Middle frontal gyrus (tissue), 1 donor: Measurements from ENCODE around the gene ESPL1.
A peak's percentile ranks its signal among the peaks of the same experiment; 100 is the strongest.
"Not testable (repeated sequence)": the region's sequence is repeated elsewhere in the genome, so short reads cannot be mapped to it uniquely, and the experiment has no call there.

ENCODE experiments used
- DNase-seq: peaks from one replicate; pipeline ENCODE4 v3.0.0-alpha.2; 2015; ENCODE audit warnings: low spot score; ENCODE audit errors: extremely low spot score

Gene ESPL1

GRCh38 chr12:53297106-53297505 lies 29.0 kb downstream of the ESPL1 start:
- not testable (repeated sequence) for DNase-seq

- no peak for DNase-seq
These were observed 30.1 kb downstream of the ESPL1 start for GRCh38 chr12:53298164-53298563.

- DNase-seq: no peak
These were observed 31.0 kb downstream of the ESPL1 start for GRCh38 chr12:53299101-53299453.

- peak; percentile 82 for DNase-seq
These were observed 31.5 kb downstream of the ESPL1 start, which contains the start of gene MYG1 for GRCh38 chr12:53299454-53300180. TSS of gene MYG1 (plus strand) at chr12:53299695. CDS start at chr12:53299738, 43 bp downstream.

GRCh38 chr12:53300187-53300586 lies 32.1 kb downstream of the ESPL1 start:
- DNase-seq: no peak

- DNase-seq: no peak
These were observed 34.8 kb downstream of the ESPL1 start for GRCh38 chr12:53302903-53303302.

- no peak for DNase-seq
These were observed 38.7 kb downstream of the ESPL1 start for GRCh38 chr12:53306826-53307225.

GRCh38 chr12:53308276-53308675 lies 40.2 kb downstream of the ESPL1 start:
- no peak for DNase-seq

GRCh38 chr12:53313996-53314395 lies 45.9 kb downstream of the ESPL1 start:
- DNase-seq: no peak

- DNase-seq: no peak
These were observed 52.5 kb downstream of the ESPL1 start for GRCh38 chr12:53320352-53321195.

- no peak for DNase-seq
These were observed 56.1 kb downstream of the ESPL1 start for GRCh38 chr12:53324113-53324778.

- DNase-seq: peak; percentile 80
These were observed 56.8 kb downstream of the ESPL1 start for GRCh38 chr12:53324779-53325510.

- DNase-seq: peak; percentile 69
These were observed 57.5 kb downstream of the ESPL1 start for GRCh38 chr12:53325511-53326061.

- no peak for DNase-seq
These were observed 58.5 kb downstream of the ESPL1 start for GRCh38 chr12:53326460-53327185.

- DNase-seq: no peak
These were observed 59.4 kb downstream of the ESPL1 start for GRCh38 chr12:53327435-53328042.

- DNase-seq: no peak
These were observed 59.9 kb downstream of the ESPL1 start for GRCh38 chr12:53328043-53328435.

GRCh38 chr12:53330671-53331070 lies 62.6 kb downstream of the ESPL1 start:
- DNase-seq: no peak

GRCh38 chr12:53332339-53332738 lies 64.2 kb downstream of the ESPL1 start:
- not testable (repeated sequence) for DNase-seq

- DNase-seq: no peak
These were observed 64.6 kb downstream of the ESPL1 start for GRCh38 chr12:53332744-53333143.

- DNase-seq: no peak
These were observed 65.2 kb downstream of the ESPL1 start for GRCh38 chr12:53333289-53333688.
